Esophagus squamous epithelium (tissue), 5 donors: ENCODE results near the gene C16orf92. TPM values are rescaled to one million over a fixed set of nuclear protein-coding genes. Genes with fewer than 3 reads are reported as not detected.

Experiments used
- DNase-seq: peaks from one replicate; lab custom pipeline; 2025; lab: John Stamatoyannopoulos, UW
- H3K27ac ChIP-seq, 4 donors: fragments of 200-600 bp; sonication (generic); one replicate each; pipeline ENCODE4 v1.5.1; 2016 to 2019; ENCODE audit warnings: mild to moderate bottlenecking in 1 of 4
- H3K27me3 ChIP-seq, 4 donors: fragments of 200-600 bp; sonication (generic); 1 replicate in 3 of 4; 2 replicates in 1 of 4; pipeline versions ENCODE4 v1.5.1 to v1.6.0; 2017 to 2021; ENCODE audit warnings: antibody characterized with exemption in 1 of 4
- H3K36me3 ChIP-seq, 3 donors: fragments of 200-600 bp; sonication (generic); one replicate each; pipeline ENCODE4 v1.5.1; 2016 to 2019
- H3K4me1 ChIP-seq, 3 donors: fragments of 200-600 bp; sonication (generic); one replicate each; pipeline ENCODE4 v1.5.1; 2017 to 2019
- H3K4me3 ChIP-seq, 4 donors: fragments of 200-600 bp; sonication (generic); 1 replicate in 3 of 4; 2 replicates in 1 of 4; pipeline ENCODE4 v1.5.1; 2016 to 2019; ENCODE audit warnings: mild to moderate bottlenecking in 2 of 4, moderate library complexity in 1 of 4
- H3K9me3 ChIP-seq, 3 donors: fragments of 200-600 bp; sonication (generic); one replicate each; pipeline ENCODE4 v1.5.1; 2016 to 2019
- CTCF ChIP-seq, 6 experiments: fragments of 450-650 bp in 4 of 6; fragments of 200-600 bp in 2 of 6; sonication (generic) in 2 of 6; IDR thresholded peaks; one replicate each; pipeline ENCODE4 v1.5.1; 2016 to 2019; ENCODE audit warnings: antibody characterized with exemption in 6 of 6, mild to moderate bottlenecking in 4 of 6, moderate library complexity in 4 of 6
- POLR2A ChIP-seq, 4 donors: fragments of 450-650 bp; IDR thresholded peaks; one replicate each; pipeline ENCODE4 v1.6.1; 2017; ENCODE audit warnings: antibody characterized with exemption in 4 of 4, mild to moderate bottlenecking in 4 of 4, moderate library complexity in 3 of 4
- WGBS, 2 donors: methylation state at CpG; one replicate each; pipeline ENCODE4 v1.1.5; 2018; 5-methylcytosine and 5-hydroxymethylcytosine counted together
- intact Hi-C: fragments of 100-400 bp; cut with DNase I; formaldehyde crosslinking; loops from one replicate; pipeline ENCODE4 v1.15.0; 2022
- total RNA-seq, 4 donors: library from RNA; depleted of rRNA; stranded (reverse); fragments of >200 nt; gene quantifications; one replicate each; pipeline ENCODE4 v1.1.0, GENCODE V29; 2016
- donor health status: DM: yes; HTN: yes; CAD: no.

The C16orf92 gene
- total RNA-seq, 4 donors from 2014 or later: not detected

- WGBS, 2 donors: 39 to 42% methylated on average over 7 to 8 of the region's 8 CpGs
- TF ChIP-seq POLR2A (IDR thresholded peaks at IDR 0.05) (no peak), CTCF (IDR thresholded peaks at IDR 0.05) (no peak)
- Histone ChIP-seq H3K4me1 (peaks cover 0 to 27% (median 3%) of the 10 kb centered on the region in 3 donors), H3K4me3 (no peak overlapping the region), H3K9me3 (no peaks in the 10 kb centered on the region), H3K27ac (no peak overlapping the region), H3K27me3 (peaks cover 0 to 19% (median 0%) of the 10 kb centered on the region in 4 donors), H3K36me3 (no peaks in the 10 kb centered on the region)
- no peak for DNase-seq
- intact Hi-C loops: no loop called here
Observed at GRCh38 chr16:30046178-30046577, 23.2 kb downstream of the C16orf92 start.

GRCh38 chr16:30046588-30046987, 23.6 kb downstream of the C16orf92 start:
- Histone ChIP-seq H3K4me3 (no peak overlapping the region), H3K27me3 (peaks cover 0 to 19% (median 0%) of the 10 kb centered on the region in 4 donors), H3K27ac (no peak overlapping the region), H3K4me1 (peaks cover 0 to 28% (median 3%) of the 10 kb centered on the region in 3 donors), H3K36me3 (no peaks in the 10 kb centered on the region), H3K9me3 (no peaks in the 10 kb centered on the region)
- intact Hi-C loops: no loop called here
- no peak for DNase-seq
- TF ChIP-seq POLR2A (IDR thresholded peaks at IDR 0.05): no peak
- TF ChIP-seq CTCF (IDR thresholded peaks at IDR 0.05): no peak
- 79 to 100% methylated on average over 1 of the region's 1 CpG for WGBS, 2 donors

- intact Hi-C loops: no loop called here
- Histone ChIP-seq H3K9me3 (no peaks in the 10 kb centered on the region), H3K4me1 (peaks cover 15 to 59% (median 20%) of the 10 kb centered on the region in 3 donors), H3K27ac (peak overlapping the region in 2 of 4 donors; percentile 11 to 56), H3K36me3 (no peaks in the 10 kb centered on the region), H3K4me3 (no peak overlapping the region), H3K27me3 (peaks cover 0 to 3% (median 0%) of the 10 kb centered on the region in 4 donors)
- TF ChIP-seq CTCF (IDR thresholded peaks at IDR 0.05) (no peak), POLR2A (IDR thresholded peaks at IDR 0.05) (no peak)
- DNase-seq: no peak
- 51 to 62% methylated on average over 7 to 8 of the region's 8 CpGs for WGBS, 2 donors
Observed at GRCh38 chr16:30049871-30050270, 26.9 kb downstream of the C16orf92 start.

GRCh38 chr16:30051518-30051917, 28.5 kb downstream of the C16orf92 start:
- no peak overlapping the region for H3K4me3 ChIP-seq
- intact Hi-C loops: no loop called here
- H3K4me1 ChIP-seq: peaks cover 18 to 69% (median 28%) of the 10 kb centered on the region in 3 donors
- no peaks in the 10 kb centered on the region for H3K27me3 ChIP-seq
- TF ChIP-seq CTCF (IDR thresholded peaks at IDR 0.05): no peak
- TF ChIP-seq POLR2A (IDR thresholded peaks at IDR 0.05): no peak
- H3K27ac ChIP-seq: no peak overlapping the region
- 45 to 74% methylated on average over 3 of the region's 3 CpGs for WGBS, 2 donors
- no peaks in the 10 kb centered on the region for H3K36me3 ChIP-seq
- no peak for DNase-seq
- H3K9me3 ChIP-seq: no peaks in the 10 kb centered on the region

- peaks cover 18 to 74% (median 28%) of the 10 kb centered on the region in 3 donors for H3K4me1 ChIP-seq
- H3K4me3 ChIP-seq: peak overlapping the region; percentile 51 to 88 (median 63)
- 3 to 7% methylated on average over 15 to 30 of the region's 58 CpGs for WGBS, 2 donors
- H3K36me3 ChIP-seq: no peaks in the 10 kb centered on the region
- H3K9me3 ChIP-seq: no peaks in the 10 kb centered on the region
- no peaks in the 10 kb centered on the region for H3K27me3 ChIP-seq
- peak overlapping the region; percentile 50 to 64 (median 56) for H3K27ac ChIP-seq
- no peak for TF ChIP-seq POLR2A (IDR thresholded peaks at IDR 0.05)
- peak in 1 of 6 experiments; percentile 25 for TF ChIP-seq CTCF (IDR thresholded peaks at IDR 0.05)
- DNase-seq: peak; percentile 47
- intact Hi-C loops: no loop called here
Observed at GRCh38 chr16:30052671-30053372, 29.8 kb downstream of the C16orf92 start.
